K562 (cell line): Measurements from ENCODE around the gene TMEM132D. TPM values are rescaled to one million over a fixed set of nuclear protein-coding genes. Genes with fewer than 3 reads are reported as not detected.

ENCODE experiments used
- ATAC-seq: fragments of 200-7000 bp; cut with Tn5 transposase; 3 replicates; pipeline ENCODE4 v1.9.1; 2020; ENCODE audit warnings: moderate library complexity
- BruUV-seq: library from RNA; stranded (reverse); fragments of 400-500 nt; replicated peaks from 2 replicates; lab custom pipeline; 2021; lab: Mats Ljungman, UMichigan
- CTCF ChIA-PET: fragments of 300-600 bp; formaldehyde crosslinking; extraction: SDS; loops from one replicate; lab custom pipeline; 2021; ENCODE audit warnings: low intra/inter-chr PET ratio; lab: Yijun Ruan, JAX
- POLR2A ChIA-PET: fragments of 300-600, 350-650 bp; sonication (Branson Sonifier 250); formaldehyde crosslinking; extraction: SDS; loops from one replicate; lab custom pipeline; 2021; ENCODE audit warnings: antibody characterized with exemption, inconsistent platforms; lab: Yijun Ruan, JAX
- DNase-seq, 4 experiments: peaks; one replicate each; pipeline versions ENCODE4 v3.0.0 to v3.0.0-alpha.2; 2011 to 2018; ENCODE audit warnings: low spot score in 3 of 4, mixed read lengths in 3 of 4; ENCODE audit errors: extremely low read depth in 1 of 4
- FAIRE-seq: peaks from 2 replicates; lab custom pipeline; 2011; peaks lifted over from hg19 to GRCh38; lab: Jason Lieb, UNC
- H2AFZ ChIP-seq: 2 replicates; pipeline ENCODE4 v1.6.0; 2011; ENCODE audit warnings: low read depth, low read length, control low read depth, inconsistent platforms
- H3K27ac ChIP-seq: fragments of 200-600 bp; 3 replicates; pipeline ENCODE4 v1.8.0; 2011; ENCODE audit warnings: low read depth, mild to moderate bottlenecking, control low read depth, inconsistent platforms, low read length, moderate library complexity, mixed read lengths; ENCODE audit errors: extremely low read depth
- H3K27me3 ChIP-seq, 2 experiments: fragments of 300-600 bp in 1 of 2; 2 replicates in 1 of 2; 3 replicates in 1 of 2; pipeline versions ENCODE4 v1.6.0 to v1.8.0; 2011; ENCODE audit warnings: inconsistent platforms in 2 of 2, low read length in 2 of 2, mild to moderate bottlenecking in 1 of 2, mixed read lengths in 1 of 2, moderate library complexity in 1 of 2; ENCODE audit not compliant: control insufficient read depth in 2 of 2, insufficient read depth in 2 of 2
- H3K36me3 ChIP-seq: fragments of 300-600 bp; 3 replicates; pipeline ENCODE4 v1.8.0; 2011; ENCODE audit warnings: mild to moderate bottlenecking, low read length, inconsistent platforms; ENCODE audit not compliant: control insufficient read depth, insufficient read depth
- H3K4me1 ChIP-seq, 2 experiments: fragments of 200-600 bp in 1 of 2; replicated peaks in 1 of 2; 2 replicates in 1 of 2; 3 replicates in 1 of 2; pipeline versions ENCODE4 v1.5.1 to v1.8.0; 2011; ENCODE audit warnings: inconsistent platforms in 2 of 2, low read length in 2 of 2, mild to moderate bottlenecking in 1 of 2, mixed read lengths in 1 of 2, moderate library complexity in 1 of 2; ENCODE audit not compliant: control insufficient read depth in 2 of 2, insufficient read depth in 2 of 2
- H3K4me2 ChIP-seq: 2 replicates; pipeline ENCODE4 v1.6.1; 2011; ENCODE audit warnings: low read length, control low read depth, inconsistent platforms, mixed read lengths; ENCODE audit not compliant: insufficient read depth
- H3K4me3 ChIP-seq: fragments of 200-600 bp; sonication (generic), shearing (Covaris generic); 2 replicates; pipeline ENCODE4 v1.5.1; 2016; ENCODE audit warnings: control low read depth, inconsistent platforms
- H3K79me2 ChIP-seq: fragments of 200-600 bp; 3 replicates; pipeline ENCODE4 v1.8.0; 2011; ENCODE audit warnings: low read length, inconsistent platforms; ENCODE audit not compliant: control insufficient read depth, insufficient read depth
- H3K9ac ChIP-seq, 2 experiments: 2 replicates each; pipeline versions ENCODE4 v1.6.0 to v1.6.1; 2011; ENCODE audit warnings: low read depth in 2 of 2, low read length in 2 of 2, control low read depth in 1 of 2, inconsistent platforms in 1 of 2, mild to moderate bottlenecking in 1 of 2, mixed read lengths in 1 of 2; ENCODE audit not compliant: insufficient read depth in 1 of 2
- H3K9me1 ChIP-seq: one replicate; pipeline ENCODE4 v1.6.0; 2011; ENCODE audit warnings: inconsistent platforms, mild to moderate bottlenecking, low read length, moderate library complexity; ENCODE audit not compliant: control insufficient read depth, insufficient read depth
- H3K9me3 ChIP-seq: replicated peaks from 2 replicates; pipeline ENCODE4 v1.5.1; 2011; ENCODE audit warnings: low read depth, low read length, inconsistent platforms; ENCODE audit not compliant: control insufficient read depth, insufficient read depth
- H4K20me1 ChIP-seq: replicated peaks from 2 replicates; pipeline ENCODE4 v1.6.1; 2011; ENCODE audit warnings: low read length, inconsistent platforms, mixed read lengths; ENCODE audit not compliant: control insufficient read depth, insufficient read depth
- CTCFL ChIP-seq: IDR thresholded peaks from 2 replicates; pipeline ENCODE4 v1.6.1; 2011; ENCODE audit warnings: borderline replicate concordance, low read depth, mild to moderate bottlenecking, moderate library complexity, low read length; ENCODE audit not compliant: insufficient read depth, poor library complexity, severe bottlenecking
- HDAC2 ChIP-seq: fragments of 450-650 bp; IDR thresholded peaks from 2 replicates; pipeline ENCODE4 v1.6.1; 2016; ENCODE audit warnings: mild to moderate bottlenecking
- HLTF ChIP-seq: fragments of 450-650 bp; IDR thresholded peaks from 2 replicates; pipeline ENCODE4 v1.6.1; 2016
- L3MBTL2 ChIP-seq: fragments of 450-650 bp; IDR thresholded peaks from 2 replicates; pipeline ENCODE4 v1.6.1; 2016; ENCODE audit warnings: mild to moderate bottlenecking, moderate library complexity
- MITF ChIP-seq: IDR thresholded peaks from 2 replicates; pipeline ENCODE4 v1.6.1; 2014; ENCODE audit warnings: antibody characterized with exemption
- SNAPC5 ChIP-seq: fragments of 250-450 bp; sonication (Bioruptor Pico); IDR thresholded peaks from 2 replicates; pipeline ENCODE4 v1.8.0; 2021; ENCODE audit warnings: moderate library complexity, mild to moderate bottlenecking, inconsistent platforms
- YY1 ChIP-seq, 3 experiments: IDR thresholded peaks; 2 replicates each; pipeline ENCODE4 v1.6.1; 2011; ENCODE audit warnings: low read length in 2 of 3, mild to moderate bottlenecking in 2 of 3, moderate library complexity in 2 of 3, borderline replicate concordance in 1 of 3, control low read depth in 1 of 3, low read depth in 1 of 3; ENCODE audit not compliant: insufficient read depth in 3 of 3, insufficient replicate concordance in 2 of 3, control insufficient read depth in 1 of 3, insufficient read length in 1 of 3; ENCODE audit errors: extremely low read depth in 1 of 3
- ZKSCAN1 ChIP-seq: fragments of 150-350 bp; IDR thresholded peaks from 2 replicates; pipeline ENCODE4 v1.6.1; 2016; ENCODE audit warnings: low read depth, low read length
- ZNF133 ChIP-seq: fragments of 250-450 bp; sonication (Bioruptor Pico); IDR thresholded peaks from 2 replicates; pipeline ENCODE4 v1.4.0; 2020; ENCODE audit warnings: mild to moderate bottlenecking
- ZNF764 ChIP-seq: fragments of 250-450 bp; sonication (Bioruptor Pico); IDR thresholded peaks from 2 replicates; pipeline ENCODE4 v1.4.0; 2020; ENCODE audit warnings: low read depth, mild to moderate bottlenecking, moderate library complexity
- ZNF766 ChIP-seq: fragments of 200-800 bp; sonication (Bioruptor generic); conservative IDR thresholded peaks from 2 replicates; pipeline ENCODE4 v1.6.1; 2016; ENCODE audit warnings: missing genetic modification characterization, missing compliant biosample characterization
- WGBS: fragments of 100-300 bp; shearing (Covaris generic); methylation state at CpG from one replicate; pipeline ENCODE4 v1.1.6; 2016; ENCODE audit warnings: low coverage, mixed read lengths; ENCODE audit not compliant: insufficient coverage; ENCODE audit errors: missing lambda C conversion rate; 5-methylcytosine and 5-hydroxymethylcytosine counted together
- in situ Hi-C: fragments of 300-500 bp; cut with MboI; formaldehyde crosslinking; loops from 4 replicates; pipeline ENCODE4 v1.15.0; 2018; ENCODE audit warnings: inconsistent platforms, mixed read lengths
- intact Hi-C: fragments of 100-400 bp; cut with micrococcal nuclease; formaldehyde crosslinking; loops from 2 replicates; pipeline ENCODE4 v1.14.2; 2022
- polyA plus RNA-seq, 8 experiments: library from polyadenylated mRNA; depleted of rRNA in 4 of 8; stranded (reverse) in 5 of 8; unstranded in 3 of 8; fragments of >200 nt; fragmentation: Nextera tagmentation in 2 of 8; fragmentation: Illumina TruSeq in 1 of 8; extraction: Ambion mirVana in 2 of 8; extraction: Trizol in 1 of 8; gene quantifications; 2 replicates each; pipeline versions ENCODE4 v1.2.1 to v1.2.3, GENCODE V29; 2011 to 2014; ENCODE audit warnings: inconsistent platforms in 1 of 8, missing spikeins in 1 of 8
- total RNA-seq, 7 experiments: library from RNA; depleted of rRNA in 6 of 7; stranded (reverse); fragments of >200 nt in 6 of 7; fragmentation: Illumina TruSeq in 2 of 7; extraction: Trizol in 2 of 7; gene quantifications; 2 replicates each; pipeline versions ENCODE4 v1.2.1 to v1.2.3, GENCODE V29; 2011 to 2021; ENCODE audit warnings: low replicate concordance in 1 of 7

Gene TMEM132D
- total and polyA plus RNA-seq, 9 of the 15 experiments (the other 6 are each of a cell fraction or from before 2014, with no cell fraction given): not detected

GRCh38 chr12:129409281-129409680, 494.5 kb downstream of the TMEM132D start:
- 2% methylated on average over 8 of the region's 8 CpGs for WGBS
- intact Hi-C loops (no loop called here), in situ Hi-C loops (no loop called here)
- DNase-seq (no peak), FAIRE-seq (no peak), ATAC-seq (no peak)
- no peak overlapping the region for H3K4me3 ChIP-seq
- H3K36me3 ChIP-seq: no peaks in the 10 kb centered on the region
- H3K9me3 ChIP-seq: no peaks in the 10 kb centered on the region
- ChIA-PET POLR2A (no interaction called here), CTCF (no interaction called here)
- H3K9me1 ChIP-seq: no peaks in the 10 kb centered on the region
- no peak overlapping the region for H3K27ac ChIP-seq
- BruUV-seq: no TSS peak
- no peak overlapping the region for H2AFZ ChIP-seq
- TF ChIP-seq HLTF: no peak
- TF ChIP-seq ZKSCAN1: no peak
- no peak for TF ChIP-seq ZNF766 (CRISPR knock-in tag)
- no peak for TF ChIP-seq YY1 (IDR thresholded peaks at IDR 0.05; ENCODE audit: borderline replicate concordance in 1 of 3, control insufficient read depth in 1 of 3, extremely low read depth in 1 of 3, insufficient read depth in 3 of 3, insufficient read length in 1 of 3, insufficient replicate concordance in 2 of 3, low read depth in 1 of 3, low read length in 2 of 3)
- TF ChIP-seq ZNF133 (CRISPR knock-in tag): no peak
- TF ChIP-seq CTCFL: no peak
- no peak for TF ChIP-seq SNAPC5 (CRISPR knock-in tag)
- no peak for TF ChIP-seq L3MBTL2
- TF ChIP-seq MITF: no peak
- TF ChIP-seq HDAC2: no peak
- TF ChIP-seq ZNF764 (CRISPR knock-in tag): no peak
- no peaks in the 10 kb centered on the region for H3K4me1 ChIP-seq
- no peaks in the 10 kb centered on the region for H4K20me1 ChIP-seq
- no peaks in the 10 kb centered on the region for H3K79me2 ChIP-seq
- H3K9ac ChIP-seq: no peak overlapping the region
- no peaks in the 10 kb centered on the region for H3K27me3 ChIP-seq
- H3K4me2 ChIP-seq: no peak overlapping the region
